Upper lobe of left lung (tissue), 4 donors: Measurements from ENCODE around the gene TMEM217.

ENCODE experiments used
- CTCF ChIP-seq, 6 experiments: fragments of 450-650 bp in 4 of 6; fragments of 200-600 bp in 2 of 6; sonication (generic) in 2 of 6; IDR thresholded peaks; one replicate each; pipeline ENCODE4 v1.5.1; 2016 to 2019; ENCODE audit warnings: antibody characterized with exemption in 6 of 6
- EP300 ChIP-seq, 4 donors: sonication (generic); formaldehyde crosslinking; IDR thresholded peaks; one replicate each; pipeline ENCODE4 v1.5.1; 2017; ENCODE audit warnings: antibody characterized with exemption in 4 of 4, control low read depth in 2 of 4
- POLR2A ChIP-seq, 4 donors: fragments of 450-650 bp; IDR thresholded peaks; one replicate each; pipeline ENCODE4 v1.5.1; 2016 to 2017; ENCODE audit warnings: antibody characterized with exemption in 4 of 4, mild to moderate bottlenecking in 2 of 4
- POLR2AphosphoS5 ChIP-seq, 2 donors: sonication (generic); formaldehyde crosslinking; IDR thresholded peaks; one replicate each; pipeline ENCODE4 v1.5.1; 2017; ENCODE audit warnings: antibody characterized with exemption in 2 of 2

DNA sequence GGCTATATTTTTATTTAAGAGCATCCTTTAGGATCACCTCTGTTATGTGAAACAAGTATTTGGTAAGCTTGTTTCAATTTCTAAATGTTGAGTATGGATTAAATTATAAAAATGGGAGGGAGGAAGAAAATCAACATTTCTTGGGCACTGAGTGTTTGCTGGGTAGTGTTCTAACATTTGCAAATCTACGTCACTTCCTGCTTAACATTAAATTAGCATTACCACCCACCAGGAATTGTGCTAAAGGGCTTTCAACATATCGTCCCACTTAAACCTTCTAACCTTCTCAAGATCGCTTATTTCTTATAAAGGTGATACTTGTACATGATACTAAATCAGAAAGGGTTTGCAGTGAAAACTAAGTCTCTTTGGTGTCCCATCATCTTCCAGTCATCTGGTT lies 7.9 kb upstream of the TMEM217 start:
- TF ChIP-seq POLR2A (IDR thresholded peaks at IDR 0.05): no peak
- no peak for TF ChIP-seq CTCF (IDR thresholded peaks at IDR 0.05)
- TF ChIP-seq POLR2AphosphoS5 (IDR thresholded peaks at IDR 0.05): no peak
- no peak for TF ChIP-seq EP300 (IDR thresholded peaks at IDR 0.05)
